H9 (cell line): ENCODE measurements around the gene SLCO4A1. TPM values are rescaled to one million over a fixed set of nuclear protein-coding genes. Genes with fewer than 3 reads are reported as not detected.

Source experiments
- DNase-seq: peaks from one replicate; pipeline ENCODE4 v3.0.0-alpha.2; 2017
- H2AFZ ChIP-seq: one replicate; pipeline ENCODE4 v1.6.1; 2013; ENCODE audit warnings: mild to moderate bottlenecking, low read length, control low read depth, moderate library complexity
- H2AK5ac ChIP-seq: 2 replicates; pipeline ENCODE4 v1.6.1; 2013; ENCODE audit warnings: low read length, control low read depth, mixed read lengths; ENCODE audit not compliant: insufficient read length
- H2BK120ac ChIP-seq: one replicate; pipeline ENCODE4 v1.6.1; 2013; ENCODE audit warnings: low read depth, mild to moderate bottlenecking, low read length, control low read depth, inconsistent platforms; ENCODE audit not compliant: poor library complexity, severe bottlenecking
- H2BK12ac ChIP-seq: 2 replicates; pipeline ENCODE4 v1.6.1; 2013; ENCODE audit warnings: low read length, control low read depth, mixed read lengths, low read depth; ENCODE audit not compliant: insufficient read length
- H2BK15ac ChIP-seq: 2 replicates; pipeline ENCODE4 v1.6.1; 2013; ENCODE audit warnings: low read depth, low read length, control low read depth
- H2BK20ac ChIP-seq: one replicate; pipeline ENCODE4 v1.6.1; 2013; ENCODE audit warnings: low read depth, mild to moderate bottlenecking, low read length, control low read depth, inconsistent platforms; ENCODE audit not compliant: poor library complexity, severe bottlenecking
- H2BK5ac ChIP-seq: 2 replicates; pipeline ENCODE4 v1.6.1; 2013; ENCODE audit warnings: low read length, control low read depth, mixed read lengths; ENCODE audit not compliant: insufficient read length
- H3K14ac ChIP-seq: 2 replicates; pipeline ENCODE4 v1.6.1; 2013; ENCODE audit warnings: low read length, control low read depth; ENCODE audit not compliant: insufficient read depth
- H3K18ac ChIP-seq: 2 replicates; pipeline ENCODE4 v1.6.1; 2013; ENCODE audit warnings: low read depth, mild to moderate bottlenecking, mixed read lengths, low read length, control low read depth; ENCODE audit not compliant: insufficient read length
- H3K23ac ChIP-seq: 2 replicates; pipeline ENCODE4 v1.6.1; 2013; ENCODE audit warnings: low read length, control low read depth, mixed read lengths, low read depth; ENCODE audit not compliant: insufficient read length
- H3K23me2 ChIP-seq: 2 replicates; pipeline ENCODE4 v1.6.1; 2013; ENCODE audit warnings: low read depth, mild to moderate bottlenecking, mixed read lengths, low read length, control low read depth; ENCODE audit not compliant: insufficient read length, poor library complexity, severe bottlenecking
- H3K27ac ChIP-seq: 2 replicates; pipeline ENCODE4 v1.5.1; 2013; ENCODE audit warnings: low read length, control low read depth, mixed read lengths, low read depth; ENCODE audit not compliant: insufficient read length
- H3K27me3 ChIP-seq: 2 replicates; pipeline ENCODE4 v1.6.1; 2013; ENCODE audit warnings: low read length, control low read depth, inconsistent platforms; ENCODE audit not compliant: insufficient read depth
- H3K4ac ChIP-seq: 2 replicates; pipeline ENCODE4 v1.6.1; 2013; ENCODE audit warnings: low read depth, mild to moderate bottlenecking, control low read depth, inconsistent platforms, low read length, moderate library complexity
- H3K4me1 ChIP-seq: 2 replicates; pipeline ENCODE4 v1.6.1; 2013; ENCODE audit warnings: low read length, control low read depth, inconsistent platforms; ENCODE audit not compliant: insufficient read depth
- H3K4me2 ChIP-seq: 2 replicates; pipeline ENCODE4 v1.6.1; 2013; ENCODE audit warnings: low read length, control low read depth, mixed read lengths; ENCODE audit not compliant: insufficient read length, insufficient read depth
- H3K56ac ChIP-seq: 2 replicates; pipeline ENCODE4 v1.6.1; 2013; ENCODE audit warnings: low read depth, mild to moderate bottlenecking, mixed read lengths, low read length, control low read depth; ENCODE audit not compliant: insufficient read length
- H3K79me1 ChIP-seq: 2 replicates; pipeline ENCODE4 v1.6.1; 2013; ENCODE audit warnings: low read depth, mild to moderate bottlenecking, moderate library complexity, low read length, control low read depth, inconsistent platforms; ENCODE audit not compliant: insufficient read depth, poor library complexity, severe bottlenecking
- H3K79me2 ChIP-seq: 2 replicates; pipeline ENCODE4 v1.6.1; 2013; ENCODE audit warnings: low read length, control low read depth, inconsistent platforms; ENCODE audit not compliant: insufficient read depth
- H3K9ac ChIP-seq: 2 replicates; pipeline ENCODE4 v1.6.1; 2013; ENCODE audit warnings: low read length, control low read depth, mixed read lengths; ENCODE audit not compliant: insufficient read length; ENCODE audit errors: extremely low read depth
- H3K9me3 ChIP-seq: one replicate; pipeline ENCODE4 v1.6.1; 2013; ENCODE audit warnings: low read depth, low read length, inconsistent platforms; ENCODE audit not compliant: control insufficient read depth
- H3T11ph ChIP-seq: one replicate; pipeline ENCODE4 v1.6.1; 2013; ENCODE audit warnings: mild to moderate bottlenecking, low read length, control low read depth, inconsistent platforms
- H4K20me1 ChIP-seq: one replicate; pipeline ENCODE4 v1.6.1; 2013; ENCODE audit not compliant: control insufficient read depth, insufficient read length, insufficient read depth
- H4K5ac ChIP-seq: 2 replicates; pipeline ENCODE4 v1.6.1; 2013; ENCODE audit warnings: low read depth, mild to moderate bottlenecking, mixed read lengths, low read length, control low read depth; ENCODE audit not compliant: insufficient read length
- H4K8ac ChIP-seq: replicated peaks from 2 replicates; pipeline ENCODE4 v1.6.1; 2013; ENCODE audit warnings: low read length, control low read depth, mixed read lengths, low read depth; ENCODE audit not compliant: insufficient read length
- H4K91ac ChIP-seq: 2 replicates; pipeline ENCODE4 v1.6.1; 2013; ENCODE audit warnings: low read depth, mild to moderate bottlenecking, moderate library complexity, mixed read lengths, low read length, control low read depth; ENCODE audit not compliant: insufficient read length
- H3K27ac Mint-ChIP-seq, 3 experiments: 2 replicates in 2 of 3; 3 replicates in 1 of 3; pipeline ENCODE4 v1.8.0; 2020 to 2021; ENCODE audit warnings: mixed read lengths in 3 of 3, mild to moderate bottlenecking in 1 of 3, moderate library complexity in 1 of 3
- H3K27me3 Mint-ChIP-seq: 2 replicates; pipeline ENCODE4 v1.8.0; 2021; ENCODE audit warnings: low read depth, mild to moderate bottlenecking, moderate library complexity, mixed read lengths
- H3K36me3 Mint-ChIP-seq, 3 experiments: 2 replicates in 2 of 3; 3 replicates in 1 of 3; pipeline ENCODE4 v1.8.0; 2020 to 2021; ENCODE audit warnings: low read depth in 3 of 3, mixed read lengths in 3 of 3; ENCODE audit not compliant: insufficient read depth in 1 of 3
- H3K4me1 Mint-ChIP-seq, 2 experiments: 2 replicates each; pipeline ENCODE4 v1.8.0; 2020; ENCODE audit warnings: mixed read lengths in 2 of 2
- H3K4me3 Mint-ChIP-seq, 2 experiments: 2 replicates in 1 of 2; 3 replicates in 1 of 2; pipeline ENCODE4 v1.8.0; 2020 to 2021; ENCODE audit warnings: mild to moderate bottlenecking in 2 of 2, mixed read lengths in 2 of 2, moderate library complexity in 1 of 2
- H3K9me3 Mint-ChIP-seq, 2 experiments: 2 replicates in 1 of 2; 3 replicates in 1 of 2; pipeline ENCODE4 v1.8.0; 2020; ENCODE audit warnings: mild to moderate bottlenecking in 2 of 2, mixed read lengths in 2 of 2, moderate library complexity in 1 of 2
- WGBS: extraction: QIAGEN DNeasy Blood & Tissue Kit; methylation state at CpG from one replicate; pipeline ENCODE4 v1.1.7; 2013; ENCODE audit warnings: missing lambda C conversion rate, low lambda C conversion rate, mixed read lengths; ENCODE audit not compliant: insufficient read length; ENCODE audit errors: extremely low coverage; 5-methylcytosine and 5-hydroxymethylcytosine counted together
- total RNA-seq: library from RNA; stranded (reverse); gene quantifications from 2 replicates; pipeline ENCODE4 v1.2.1, GENCODE V29; 2021
- TF ChIP-seq, protein P1 (sequence below): fragments of 200-600 bp; sonication (generic); conservative IDR thresholded peaks from 3 replicates; pipeline ENCODE4 v1.8.0; 2021; ENCODE audit warnings: antibody characterized with exemption, mild to moderate bottlenecking

Gene SLCO4A1
- total RNA-seq, 1 experiment from 2014 or later = 9.4 TPM

DNA sequence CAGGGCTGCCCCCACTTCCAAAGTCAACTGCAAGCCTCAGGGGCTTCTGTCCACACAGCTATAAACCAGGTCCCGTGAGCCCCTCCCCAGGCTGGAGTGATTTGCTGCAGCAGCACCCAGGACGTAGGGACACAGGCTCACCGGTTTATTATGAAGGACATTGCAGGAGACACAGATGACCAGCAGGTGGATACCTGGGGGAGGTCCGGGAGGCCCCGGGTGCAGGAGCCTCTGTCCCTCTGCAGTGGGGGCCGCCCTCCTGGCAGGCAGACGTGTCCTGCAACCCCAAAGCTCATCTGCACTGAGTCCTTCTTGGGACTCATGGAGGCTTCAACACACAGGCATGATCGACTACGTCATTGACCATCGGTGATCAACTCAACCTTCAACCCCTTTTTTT lies 51.8 kb downstream of the SLCO4A1 start:
- no peak overlapping the region for H4K91ac ChIP-seq
- H3T11ph ChIP-seq = no peak overlapping the region
- H2AFZ ChIP-seq = no peak overlapping the region
- no peak overlapping the region for H3K4ac ChIP-seq
- no peak for DNase-seq
- peaks cover 0 to 6% of the 10 kb centered on the region in 2 experiments; a peak in 2 of 4 replicates for H3K4me1 Mint-ChIP-seq
- no peak overlapping the region for H4K5ac ChIP-seq
- no peaks in the 10 kb centered on the region for H4K20me1 ChIP-seq
- no peaks in the 10 kb centered on the region for H3K9me3 ChIP-seq
- H3K9ac ChIP-seq = no peak overlapping the region
- H3K27me3 ChIP-seq = no peaks in the 10 kb centered on the region
- no peak overlapping the region for H3K56ac ChIP-seq
- H3K27ac Mint-ChIP-seq = no peak overlapping the region
- H2BK120ac ChIP-seq = no peak overlapping the region
- no peak overlapping the region for H2BK5ac ChIP-seq
- WGBS = no CpG with 5 or more reads among the region's 10 CpGs
- no peaks in the 10 kb centered on the region for H3K79me1 ChIP-seq
- H2BK20ac ChIP-seq = no peak overlapping the region
- H3K36me3 Mint-ChIP-seq = no peaks in the 10 kb centered on the region
- no peaks in the 10 kb centered on the region; a peak in 1 of 5 replicates for H3K9me3 Mint-ChIP-seq
- no peak overlapping the region for H3K14ac ChIP-seq
- no peaks in the 10 kb centered on the region; the same call in 1 of the 2 replicates for H3K27me3 Mint-ChIP-seq
- H3K4me2 ChIP-seq = no peak overlapping the region
- no peak overlapping the region for H3K18ac ChIP-seq
- no peak overlapping the region for H3K4me3 Mint-ChIP-seq
- H3K23ac ChIP-seq = no peak overlapping the region
- no peak overlapping the region for H4K8ac ChIP-seq
- H2BK12ac ChIP-seq = no peak overlapping the region
- no peak overlapping the region for H2AK5ac ChIP-seq
- no peak overlapping the region for H2BK15ac ChIP-seq
- no peaks in the 10 kb centered on the region for H3K79me2 ChIP-seq
- H3K23me2 ChIP-seq = no peaks in the 10 kb centered on the region
- TF ChIP-seq, protein P1, sequence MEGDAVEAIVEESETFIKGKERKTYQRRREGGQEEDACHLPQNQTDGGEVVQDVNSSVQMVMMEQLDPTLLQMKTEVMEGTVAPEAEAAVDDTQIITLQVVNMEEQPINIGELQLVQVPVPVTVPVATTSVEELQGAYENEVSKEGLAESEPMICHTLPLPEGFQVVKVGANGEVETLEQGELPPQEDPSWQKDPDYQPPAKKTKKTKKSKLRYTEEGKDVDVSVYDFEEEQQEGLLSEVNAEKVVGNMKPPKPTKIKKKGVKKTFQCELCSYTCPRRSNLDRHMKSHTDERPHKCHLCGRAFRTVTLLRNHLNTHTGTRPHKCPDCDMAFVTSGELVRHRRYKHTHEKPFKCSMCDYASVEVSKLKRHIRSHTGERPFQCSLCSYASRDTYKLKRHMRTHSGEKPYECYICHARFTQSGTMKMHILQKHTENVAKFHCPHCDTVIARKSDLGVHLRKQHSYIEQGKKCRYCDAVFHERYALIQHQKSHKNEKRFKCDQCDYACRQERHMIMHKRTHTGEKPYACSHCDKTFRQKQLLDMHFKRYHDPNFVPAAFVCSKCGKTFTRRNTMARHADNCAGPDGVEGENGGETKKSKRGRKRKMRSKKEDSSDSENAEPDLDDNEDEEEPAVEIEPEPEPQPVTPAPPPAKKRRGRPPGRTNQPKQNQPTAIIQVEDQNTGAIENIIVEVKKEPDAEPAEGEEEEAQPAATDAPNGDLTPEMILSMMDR = no peak; the same call in 2 of the 3 replicates
- no peak overlapping the region for H3K27ac ChIP-seq
- H3K4me1 ChIP-seq = no peaks in the 10 kb centered on the region
